TTC549 (cell line): ENCODE data around the gene SHISA9.

Source experiments
- FAIRE-seq: peaks from 2 replicates; lab custom pipeline; 2012; peaks lifted over from hg19 to GRCh38; lab: Jason Lieb, UNC

The SHISA9 gene

GRCh38 chr16:13077816-13078215 lies 176.4 kb downstream of the SHISA9 start:
- no peak for FAIRE-seq

- no peak for FAIRE-seq
Measured at GRCh38 chr16:13080531-13080930, 179.1 kb downstream of the SHISA9 start.

- FAIRE-seq = no peak
Measured at GRCh38 chr16:13081825-13082331, 180.5 kb downstream of the SHISA9 start.

GRCh38 chr16:13083681-13084080 lies 182.3 kb downstream of the SHISA9 start:
- FAIRE-seq = no peak

- no peak for FAIRE-seq
Measured at GRCh38 chr16:13084331-13084730, 182.9 kb downstream of the SHISA9 start.

- no peak for FAIRE-seq
Measured at GRCh38 chr16:13093661-13094060, 192.3 kb downstream of the SHISA9 start.

- no peak for FAIRE-seq
Measured at GRCh38 chr16:13095061-13095460, 193.7 kb downstream of the SHISA9 start.

GRCh38 chr16:13098536-13098935 lies 197.1 kb downstream of the SHISA9 start:
- FAIRE-seq = no peak

GRCh38 chr16:13099822-13100221 lies 198.4 kb downstream of the SHISA9 start:
- FAIRE-seq = no peak

GRCh38 chr16:13100970-13101369 lies 199.6 kb downstream of the SHISA9 start:
- no peak for FAIRE-seq

GRCh38 chr16:13101828-13102227 lies 200.4 kb downstream of the SHISA9 start:
- no peak for FAIRE-seq

GRCh38 chr16:13102401-13102800 lies 201.0 kb downstream of the SHISA9 start:
- FAIRE-seq = no peak

GRCh38 chr16:13103831-13104530 lies 202.6 kb downstream of the SHISA9 start:
- no peak for FAIRE-seq

GRCh38 chr16:13104772-13105171 lies 203.4 kb downstream of the SHISA9 start:
- FAIRE-seq = no peak

- no peak for FAIRE-seq
Measured at GRCh38 chr16:13105427-13105826, 204.0 kb downstream of the SHISA9 start.

- no peak for FAIRE-seq
Measured at GRCh38 chr16:13106464-13106863, 205.1 kb downstream of the SHISA9 start.

- no peak for FAIRE-seq
Measured at GRCh38 chr16:13108126-13108525, 206.7 kb downstream of the SHISA9 start.

GRCh38 chr16:13109171-13109570 lies 207.8 kb downstream of the SHISA9 start:
- no peak for FAIRE-seq

GRCh38 chr16:13110124-13110796 lies 208.9 kb downstream of the SHISA9 start:
- no peak for FAIRE-seq

GRCh38 chr16:13111747-13112146 lies 210.3 kb downstream of the SHISA9 start:
- no peak for FAIRE-seq

GRCh38 chr16:13113741-13114140 lies 212.3 kb downstream of the SHISA9 start:
- no peak for FAIRE-seq

GRCh38 chr16:13118091-13118490 lies 216.7 kb downstream of the SHISA9 start:
- no peak for FAIRE-seq

- FAIRE-seq = no peak
Measured at GRCh38 chr16:13120091-13120490, 218.7 kb downstream of the SHISA9 start.

- no peak for FAIRE-seq
Measured at GRCh38 chr16:13120557-13120956, 219.2 kb downstream of the SHISA9 start.
